Stimulated activated naive B cell treated with anti-CD40 and anti-IgM and Interleukin-4, amounts not matched to agents 10 μg/mL and 1 μg/mL and 100 μg/mL, for 72 hours (primary cell): ENCODE measurements around the gene UBN2.
"Not testable (repeated sequence)": the region's sequence is repeated elsewhere in the genome, so short reads cannot be mapped to it uniquely, and the experiment has no call there.

Experiments
- ATAC-seq, 2 donors: fragments of 150-1000 bp; cut with Tn5 transposase; replicated peaks; 2 replicates each; pipeline ENCODE4 v1.10.0; 2021; ENCODE audit warnings: moderate library complexity in 1 of 2
- DNase-seq: peaks from one replicate; pipeline ENCODE4 v3.0.0; 2021
- H3K27ac Mint-ChIP-seq: one replicate; pipeline ENCODE4 v1.8.0; 2022; ENCODE audit warnings: mild to moderate bottlenecking, mixed read lengths
- H3K27me3 Mint-ChIP-seq, 2 donors: one replicate each; pipeline ENCODE4 v1.8.0; 2022; ENCODE audit warnings: mixed read lengths in 2 of 2
- H3K36me3 Mint-ChIP-seq, 2 donors: one replicate each; pipeline ENCODE4 v1.8.0; 2022; ENCODE audit warnings: mixed read lengths in 2 of 2, mild to moderate bottlenecking in 1 of 2
- H3K4me1 Mint-ChIP-seq, 2 donors: one replicate each; pipeline ENCODE4 v1.8.0; 2022; ENCODE audit warnings: mixed read lengths in 2 of 2, mild to moderate bottlenecking in 1 of 2
- H3K4me3 Mint-ChIP-seq, 2 donors: one replicate each; pipeline ENCODE4 v1.8.0; 2022; ENCODE audit warnings: mild to moderate bottlenecking in 2 of 2, mixed read lengths in 2 of 2, moderate library complexity in 1 of 2
- H3K9me3 Mint-ChIP-seq, 2 donors: one replicate each; pipeline ENCODE4 v1.8.0; 2022; ENCODE audit warnings: mixed read lengths in 2 of 2, mild to moderate bottlenecking in 1 of 2

UBN2 gene

GRCh38 chr7:139230774-139231512 lies at the start of gene UBN2:
Gene UBN2, plus strand, starts transcription at chr7:139231237. Its CDS starts 248 bp downstream, at chr7:139231485.
- Mint-ChIP-seq H3K27ac (peak within 1 kb of the TSS; percentile 95), H3K27me3 (no peaks in the 10 kb centered on the region), H3K36me3 (peaks cover 3 to 8% of the 10 kb centered on the region in 2 donors), H3K4me3 (peak within 1 kb of the TSS; percentile 92 to 97), H3K9me3 (no peaks in the 10 kb centered on the region), H3K4me1 (peaks cover 13 to 14% of the 10 kb centered on the region in 2 donors)
- ATAC-seq = peak; percentile 96
- DNase-seq = peak; percentile 96

DNA sequence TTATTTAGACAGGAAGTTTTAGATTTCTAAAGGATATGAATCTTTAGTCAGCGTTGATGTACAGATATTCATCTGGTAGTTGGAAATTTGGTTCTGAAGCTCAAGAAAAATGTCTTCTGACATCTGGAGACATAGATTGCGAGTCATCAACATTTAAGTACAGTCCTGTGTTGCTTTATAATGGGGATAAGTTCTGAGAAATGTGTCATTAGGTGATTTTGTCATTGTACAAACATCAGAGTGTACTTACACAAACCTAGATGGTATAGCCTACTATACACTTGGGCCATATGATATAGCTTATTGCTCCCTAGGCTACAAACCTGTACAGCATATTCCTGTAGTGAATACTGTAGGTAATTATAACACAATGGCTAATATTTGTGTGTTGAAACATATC lies 49.6 kb upstream of the UBN2 start:
- Mint-ChIP-seq H3K27me3 (no peaks in the 10 kb centered on the region), H3K27ac (no peak overlapping the region), H3K9me3 (no peaks in the 10 kb centered on the region), H3K36me3 (peaks cover 17 to 38% of the 10 kb centered on the region in 2 donors), H3K4me1 (no peaks in the 10 kb centered on the region), H3K4me3 (no peak overlapping the region)
- ATAC-seq (no peak), DNase-seq (no peak)

DNA sequence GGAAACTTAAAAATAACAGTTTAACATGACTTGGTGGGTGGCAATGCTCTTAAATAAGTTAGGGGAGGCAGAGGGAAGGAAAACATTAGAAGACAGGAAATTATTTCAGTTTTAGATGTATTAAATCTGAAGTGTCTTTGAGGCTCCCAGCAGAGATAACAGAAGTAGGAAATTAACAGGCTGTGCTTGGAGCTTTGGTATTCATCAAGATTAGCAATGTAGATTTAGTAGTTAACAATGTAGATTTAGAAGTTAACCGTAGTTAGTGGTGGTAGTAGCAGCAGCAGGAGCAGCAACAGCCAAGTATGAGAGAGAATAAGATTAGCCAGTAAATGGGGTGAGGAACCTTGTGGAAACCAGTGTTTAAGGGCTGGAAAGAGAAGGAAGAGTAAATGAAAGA lies 48.7 kb upstream of the UBN2 start:
- Mint-ChIP-seq H3K9me3 (no peaks in the 10 kb centered on the region), H3K4me1 (no peaks in the 10 kb centered on the region), H3K27ac (no peak overlapping the region), H3K4me3 (no peak overlapping the region), H3K36me3 (peaks cover 17 to 38% of the 10 kb centered on the region in 2 donors), H3K27me3 (no peaks in the 10 kb centered on the region)
- no peak for ATAC-seq
- no peak for DNase-seq

DNA sequence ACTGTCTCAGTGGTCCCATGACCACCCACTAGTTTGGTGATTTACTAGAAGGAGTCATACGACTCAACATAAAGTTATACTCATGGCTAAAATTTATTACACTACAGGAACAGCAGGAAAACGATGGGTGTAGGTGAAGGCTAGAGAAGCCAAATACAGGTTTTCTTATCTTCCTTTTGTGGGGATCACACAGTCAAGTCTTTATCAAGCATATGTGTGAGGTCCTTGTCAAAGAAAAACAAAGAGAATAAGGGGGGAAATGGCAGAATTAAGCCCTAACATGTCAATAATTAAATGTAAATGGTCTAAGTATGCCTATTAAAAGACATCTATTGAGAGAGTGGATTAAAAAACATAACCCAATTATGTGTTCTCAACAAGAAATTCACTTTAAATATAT lies 47.8 kb upstream of the UBN2 start:
- no peak overlapping the region for H3K27ac Mint-ChIP-seq
- H3K4me3 Mint-ChIP-seq = no peak overlapping the region
- H3K36me3 Mint-ChIP-seq = peaks cover 17 to 38% of the 10 kb centered on the region in 2 donors
- ATAC-seq (no peak), DNase-seq (no peak)
- no peaks in the 10 kb centered on the region for H3K27me3 Mint-ChIP-seq
- H3K4me1 Mint-ChIP-seq = no peaks in the 10 kb centered on the region
- H3K9me3 Mint-ChIP-seq = no peaks in the 10 kb centered on the region

GRCh38 chr7:139183878-139184338 lies 47.1 kb upstream of the UBN2 start:
- Mint-ChIP-seq H3K27ac (no peak overlapping the region), H3K4me3 (no peak overlapping the region), H3K9me3 (no peaks in the 10 kb centered on the region), H3K36me3 (peaks cover 17 to 38% of the 10 kb centered on the region in 2 donors), H3K27me3 (no peaks in the 10 kb centered on the region), H3K4me1 (no peaks in the 10 kb centered on the region)
- ATAC-seq (no peak), DNase-seq (no peak)

GRCh38 chr7:139186146-139186545 lies 44.9 kb upstream of the UBN2 start:
- ATAC-seq (no peak), DNase-seq (no peak)
- H3K4me1 Mint-ChIP-seq = no peaks in the 10 kb centered on the region
- H3K9me3 Mint-ChIP-seq = no peaks in the 10 kb centered on the region
- H3K4me3 Mint-ChIP-seq = no peak overlapping the region
- peaks cover 17 to 39% of the 10 kb centered on the region in 2 donors for H3K36me3 Mint-ChIP-seq
- no peaks in the 10 kb centered on the region for H3K27me3 Mint-ChIP-seq
- no peak overlapping the region for H3K27ac Mint-ChIP-seq

- Mint-ChIP-seq H3K27me3 (no peaks in the 10 kb centered on the region), H3K36me3 (peaks cover 4 to 18% of the 10 kb centered on the region in 2 donors), H3K4me1 (no peaks in the 10 kb centered on the region), H3K27ac (no peak overlapping the region), H3K9me3 (peaks cover 0 to 3% of the 10 kb centered on the region in 2 donors), H3K4me3 (no peak overlapping the region)
- DNase-seq = no peak
- ATAC-seq = no peak
Observed at GRCh38 chr7:139189357-139189756, 41.7 kb upstream of the UBN2 start.

DNA sequence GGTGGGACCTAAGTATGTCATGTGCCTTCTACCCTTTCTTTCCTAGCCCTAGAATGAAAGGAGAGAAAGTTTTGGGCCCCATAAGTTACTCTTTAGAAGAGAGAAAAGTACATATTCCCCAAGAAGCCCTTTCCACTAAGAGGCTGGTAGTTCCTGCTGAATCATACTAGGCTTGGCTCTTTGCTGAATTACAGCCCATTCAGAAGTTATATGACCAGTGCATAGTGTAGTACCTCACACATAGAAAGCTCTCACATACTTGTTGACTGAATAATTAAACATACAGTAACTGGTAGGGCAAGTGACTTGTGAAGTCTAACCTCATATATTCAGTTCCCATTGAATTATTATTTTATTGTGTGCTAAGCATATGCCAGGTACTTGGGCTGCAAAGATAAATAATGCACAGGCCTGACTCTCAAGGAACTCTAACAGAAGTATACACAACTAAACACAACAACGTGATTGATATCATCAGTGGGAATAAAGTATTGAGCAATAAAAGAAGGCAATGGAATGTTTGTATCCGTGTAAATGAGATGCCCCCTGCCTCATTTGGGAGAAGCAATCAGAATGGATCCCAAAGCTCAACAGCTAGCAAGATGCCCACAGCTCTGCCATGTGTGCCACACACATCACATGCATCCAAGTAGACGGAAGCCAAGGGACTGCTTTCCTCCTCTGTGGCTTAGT lies 38.9 kb upstream of the UBN2 start:
- Mint-ChIP-seq H3K4me3 (no peak overlapping the region), H3K9me3 (peaks cover 0 to 3% of the 10 kb centered on the region in 2 donors), H3K27me3 (no peaks in the 10 kb centered on the region), H3K27ac (no peak overlapping the region), H3K36me3 (peaks cover 2 to 10% of the 10 kb centered on the region in 2 donors), H3K4me1 (no peaks in the 10 kb centered on the region)
- ATAC-seq = no peak
- DNase-seq = no peak

DNA sequence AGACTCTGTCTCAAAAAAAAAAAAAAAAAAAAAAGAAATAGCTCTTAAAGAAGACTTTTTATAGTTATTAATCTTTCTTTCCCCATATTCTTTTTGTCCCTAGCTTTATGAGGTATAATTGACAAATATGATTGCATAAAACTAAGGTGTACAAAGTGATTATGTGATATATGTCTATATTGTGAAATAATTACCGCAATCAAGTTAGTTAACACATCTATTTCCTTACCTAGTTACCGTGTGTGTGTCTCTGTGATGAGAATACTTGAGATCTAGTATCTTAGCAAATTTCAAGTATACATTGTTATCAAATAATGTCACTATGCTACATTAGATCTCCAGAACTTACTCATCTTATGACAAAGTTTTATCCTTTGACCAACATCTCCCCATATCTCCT lies 30.7 kb upstream of the UBN2 start:
- Mint-ChIP-seq H3K27me3 (no peaks in the 10 kb centered on the region), H3K9me3 (peaks cover 3 to 5% of the 10 kb centered on the region in 2 donors), H3K4me1 (no peaks in the 10 kb centered on the region), H3K27ac (no peak overlapping the region), H3K4me3 (no peak overlapping the region), H3K36me3 (peaks cover under 1 to 2% of the 10 kb centered on the region in 2 donors)
- DNase-seq (no peak), ATAC-seq (no peak)

GRCh38 chr7:139203992-139204391 lies 27.0 kb upstream of the UBN2 start:
- Mint-ChIP-seq H3K4me3 (no peak overlapping the region), H3K36me3 (peaks cover 4 to 7% of the 10 kb centered on the region in 2 donors), H3K4me1 (no peaks in the 10 kb centered on the region), H3K27me3 (peaks cover 0 to 15% of the 10 kb centered on the region in 2 donors), H3K27ac (no peak overlapping the region), H3K9me3 (peaks cover 14 to 19% of the 10 kb centered on the region in 2 donors)
- DNase-seq (no peak), ATAC-seq (no peak)

DNA sequence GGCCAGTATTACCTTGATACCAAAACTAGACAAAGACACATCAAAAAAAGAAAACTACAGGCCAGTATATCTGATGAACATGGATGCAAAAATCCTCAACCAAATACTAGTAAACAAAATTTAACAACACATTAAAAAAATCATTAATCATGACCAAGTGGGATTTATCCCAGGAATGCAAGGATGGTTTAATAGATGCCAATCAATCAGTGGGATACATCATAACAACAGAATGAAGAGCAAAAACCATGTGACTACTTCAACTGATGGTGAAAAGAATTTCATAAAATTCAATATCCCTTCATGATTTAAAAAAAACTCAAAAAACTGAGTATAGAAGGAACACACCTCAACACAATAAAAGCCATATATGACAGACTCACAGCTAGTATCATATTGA lies 25.2 kb upstream of the UBN2 start:
- ATAC-seq (no peak), DNase-seq (no peak)
- Mint-ChIP-seq H3K27ac (no peak overlapping the region), H3K4me1 (no peaks in the 10 kb centered on the region), H3K36me3 (peaks cover 4 to 7% of the 10 kb centered on the region in 2 donors), H3K27me3 (peaks cover 7 to 15% of the 10 kb centered on the region in 2 donors), H3K4me3 (no peak overlapping the region), H3K9me3 (peaks cover 17 to 19% of the 10 kb centered on the region in 2 donors)

- ATAC-seq (no peak), DNase-seq (no peak)
- Mint-ChIP-seq H3K27ac (no peak overlapping the region), H3K4me3 (no peak overlapping the region), H3K9me3 (peaks cover 3% of the 10 kb centered on the region in 2 donors), H3K27me3 (peaks cover 8 to 11% of the 10 kb centered on the region in 2 donors), H3K4me1 (no peaks in the 10 kb centered on the region), H3K36me3 (no peaks in the 10 kb centered on the region)
Observed at GRCh38 chr7:139212133-139212532, 18.9 kb upstream of the UBN2 start.

- not testable (repeated sequence) for H3K36me3 Mint-ChIP-seq, ATAC-seq, H3K27ac Mint-ChIP-seq, H3K9me3 Mint-ChIP-seq, DNase-seq, H3K4me1 Mint-ChIP-seq, H3K4me3 Mint-ChIP-seq, H3K27me3 Mint-ChIP-seq
Observed at GRCh38 chr7:139213489-139213888, 17.5 kb upstream of the UBN2 start.

GRCh38 chr7:139218173-139218572 lies 12.9 kb upstream of the UBN2 start:
- Mint-ChIP-seq H3K4me1 (no peaks in the 10 kb centered on the region), H3K27ac (no peak overlapping the region), H3K27me3 (peaks cover 11 to 17% of the 10 kb centered on the region in 2 donors), H3K36me3 (no peaks in the 10 kb centered on the region), H3K4me3 (no peak overlapping the region), H3K9me3 (no peaks in the 10 kb centered on the region)
- ATAC-seq = no peak
- DNase-seq = no peak

DNA sequence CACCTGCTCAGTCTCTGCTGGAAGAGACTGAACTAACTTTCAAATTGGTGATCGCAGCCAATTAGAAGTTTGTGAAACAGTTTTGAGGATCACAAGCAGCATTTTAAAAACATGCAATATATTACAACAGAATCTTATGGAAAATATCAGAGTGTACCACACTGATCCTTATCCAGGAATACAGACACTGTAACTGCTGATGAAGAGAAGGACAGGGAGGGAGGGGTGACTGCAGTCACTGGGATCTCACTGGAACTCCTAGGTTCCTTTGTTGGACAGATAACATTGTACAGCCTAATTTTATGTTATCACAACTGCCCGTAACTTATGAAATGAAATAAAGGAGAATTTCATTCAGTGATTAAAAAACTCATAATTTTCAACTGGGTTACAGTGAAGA lies 6.8 kb upstream of the UBN2 start:
- no peak for DNase-seq
- H3K9me3 Mint-ChIP-seq = no peaks in the 10 kb centered on the region
- H3K27me3 Mint-ChIP-seq = peaks cover 4 to 14% of the 10 kb centered on the region in 2 donors
- H3K4me3 Mint-ChIP-seq = no peak overlapping the region
- no peaks in the 10 kb centered on the region for H3K36me3 Mint-ChIP-seq
- no peak overlapping the region for H3K27ac Mint-ChIP-seq
- no peaks in the 10 kb centered on the region for H3K4me1 Mint-ChIP-seq
- no peak for ATAC-seq
